Epidermal melanocyte (primary cell): ENCODE measurements around the gene ASXL1.
"Not testable (repeated sequence)": the region's sequence is repeated elsewhere in the genome, so short reads cannot be mapped to it uniquely, and the experiment has no call there.

Source experiments
- DNase-seq: peaks from one replicate; pipeline ENCODE4 v3.0.0; 2011; ENCODE audit warnings: low spot score; ENCODE audit not compliant: insufficient read length

The ASXL1 gene

DNA sequence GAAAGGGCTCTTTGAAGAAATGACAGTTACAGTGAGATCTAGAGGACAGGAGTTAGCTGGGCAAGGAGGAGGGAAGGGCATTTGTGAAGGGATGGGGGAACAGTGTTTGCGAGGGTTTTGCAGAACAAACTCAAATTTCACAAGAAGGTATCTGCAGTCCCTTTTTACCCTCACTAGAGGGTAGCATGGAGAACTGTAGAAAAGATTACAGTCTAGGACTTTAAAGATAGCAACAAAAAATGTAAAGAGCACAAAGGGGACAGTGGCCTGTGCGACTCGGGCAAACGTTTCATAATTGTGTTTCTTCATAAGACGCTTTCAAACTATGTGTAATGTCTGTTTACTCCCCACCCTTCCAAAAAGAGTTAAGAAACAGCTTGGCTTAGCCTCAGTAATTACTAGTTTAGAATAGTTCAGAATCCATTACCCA lies 21.2 kb upstream of the ASXL1 start:
- peak; percentile 69 for DNase-seq

- no peak for DNase-seq
Measured at GRCh38 chr20:32337937-32338661, 20.0 kb upstream of the ASXL1 start.

DNA sequence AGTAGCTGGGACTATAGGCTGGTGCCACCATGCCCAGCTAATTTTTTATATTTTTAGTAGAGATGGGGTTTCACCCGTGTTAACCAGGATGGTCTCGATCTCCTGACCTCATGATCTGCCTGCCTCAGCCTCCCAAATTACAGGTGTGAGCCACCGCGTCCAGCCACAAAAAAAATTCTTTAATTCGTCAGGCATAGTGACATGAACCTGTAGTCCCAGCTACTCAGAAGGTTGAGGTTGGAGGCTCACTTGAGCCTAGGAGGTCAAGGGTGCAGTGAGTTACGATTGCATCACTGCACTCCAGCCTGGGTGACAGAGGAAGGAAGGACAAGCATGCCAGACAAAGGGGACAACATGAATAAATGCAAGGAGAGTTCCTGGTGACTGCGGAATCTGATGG lies 19.5 kb upstream of the ASXL1 start:
- DNase-seq: no peak

DNA sequence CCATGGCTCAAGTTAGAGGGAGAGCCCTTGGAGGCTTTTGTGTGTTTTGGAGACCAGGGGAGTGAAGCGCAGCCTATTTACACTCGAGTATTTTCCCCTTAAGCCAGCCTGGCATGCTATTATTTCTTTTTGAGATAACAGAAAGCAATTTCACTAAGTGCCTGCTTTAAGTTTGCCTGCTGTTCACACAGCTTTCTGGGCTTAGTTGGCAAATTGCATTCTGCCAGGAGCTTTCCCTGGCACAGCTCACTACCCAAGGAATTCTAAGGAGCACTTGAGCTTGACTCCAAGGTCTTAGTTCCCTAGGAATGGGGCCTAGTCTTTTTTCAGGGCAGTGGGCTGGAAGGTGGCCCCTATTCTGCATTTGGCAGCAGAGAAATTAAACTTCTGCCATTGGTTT lies 19.0 kb upstream of the ASXL1 start:
- no peak for DNase-seq

DNA sequence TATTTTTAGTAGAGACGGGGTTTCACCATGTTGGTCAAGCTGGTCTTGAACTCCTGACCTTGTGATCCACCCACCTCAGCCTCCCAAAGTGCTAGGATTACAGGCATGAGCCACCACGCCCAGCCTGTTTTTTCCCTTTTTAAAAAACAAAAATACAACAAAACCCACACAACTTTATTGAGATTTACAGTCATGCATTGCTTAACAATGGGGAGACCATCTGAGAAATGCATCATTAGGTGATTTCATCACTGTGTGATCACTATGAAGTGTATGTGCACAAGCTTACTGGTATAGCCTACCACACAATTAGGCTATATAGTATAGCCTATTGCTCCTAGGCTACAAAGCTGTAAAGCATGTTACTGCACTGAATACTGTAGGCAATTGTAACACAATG lies 17.1 kb upstream of the ASXL1 start:
- DNase-seq: not testable (repeated sequence)

DNA sequence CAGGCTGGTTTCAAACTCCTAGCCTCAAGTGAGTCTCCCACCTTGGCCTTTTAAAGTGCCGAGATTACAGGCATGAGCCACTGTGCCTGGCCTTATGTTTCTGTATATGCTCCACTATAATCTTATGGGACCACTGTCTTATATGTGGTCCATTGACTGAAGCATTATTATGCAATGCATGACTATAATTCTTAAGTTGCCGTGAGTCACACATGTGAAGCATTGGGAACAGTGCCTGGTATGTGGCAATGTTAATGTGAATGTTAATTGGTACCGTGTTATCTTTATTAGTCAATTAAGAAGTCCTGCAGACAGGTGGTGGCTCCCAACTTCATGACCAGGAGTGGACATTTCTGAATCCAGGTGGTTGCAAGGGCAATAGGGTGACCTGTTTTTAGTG lies 14.7 kb upstream of the ASXL1 start:
- DNase-seq: no peak

- DNase-seq: no peak
Measured at GRCh38 chr20:32344835-32345506, 13.2 kb upstream of the ASXL1 start.

DNA sequence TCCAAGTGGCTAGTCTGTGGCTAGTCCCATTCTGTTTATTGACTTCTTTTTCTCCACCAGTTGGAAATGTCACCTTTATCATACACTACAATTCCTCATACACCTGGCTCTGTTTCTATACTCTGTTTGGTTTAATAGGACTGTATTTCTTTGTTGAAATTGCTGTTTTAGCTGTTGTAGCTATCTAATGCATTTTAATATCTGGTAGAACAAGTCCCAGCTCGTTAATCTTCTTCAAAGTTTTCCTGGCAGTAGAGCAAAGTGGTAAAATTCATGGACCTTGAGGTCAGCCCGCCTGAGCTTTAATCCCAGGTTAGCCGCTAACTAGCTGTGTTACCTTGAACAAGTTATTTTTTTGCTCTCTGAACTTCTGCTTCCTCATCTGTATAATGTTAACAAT lies 9.9 kb upstream of the ASXL1 start:
- no peak for DNase-seq

- DNase-seq: no peak
Measured at GRCh38 chr20:32350421-32350820, 7.7 kb upstream of the ASXL1 start.

GRCh38 chr20:32352121-32352720 lies 5.9 kb upstream of the ASXL1 start:
- DNase-seq: no peak

DNA sequence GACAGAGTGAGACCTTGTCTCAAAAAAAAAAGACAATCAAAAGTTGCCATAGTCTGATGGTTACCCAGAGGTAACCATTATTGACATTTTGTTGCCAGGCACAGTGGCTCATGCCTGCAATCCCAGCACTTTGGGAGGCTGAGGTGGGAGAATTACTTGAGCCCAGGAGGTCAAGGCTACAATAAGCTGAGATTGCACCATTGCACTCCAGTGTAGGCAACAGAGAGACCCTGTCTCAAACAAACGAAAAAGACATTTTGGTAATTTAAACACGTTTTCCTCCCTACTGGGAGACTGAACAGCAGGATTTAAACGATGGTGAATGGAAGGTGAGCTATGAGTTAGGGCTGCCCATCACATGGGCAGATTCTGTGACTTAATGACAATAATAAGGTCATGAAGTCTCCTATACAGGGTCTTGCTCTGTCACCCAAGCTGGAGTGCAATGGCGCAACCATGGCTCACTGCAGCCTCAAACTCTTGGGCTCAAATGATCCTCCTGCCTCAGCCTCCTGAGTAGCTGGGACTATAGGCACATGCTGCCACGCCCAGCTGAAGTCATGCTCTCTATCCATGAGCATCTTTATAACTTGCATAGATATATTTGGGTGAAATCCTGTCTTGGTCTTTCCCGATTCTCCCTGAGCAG lies 4.2 kb upstream of the ASXL1 start:
- DNase-seq: no peak

- no peak for DNase-seq
Measured at GRCh38 chr20:32354592-32355416, 3.3 kb upstream of the ASXL1 start.

- no peak for DNase-seq
Measured at GRCh38 chr20:32355417-32355841, 2.7 kb upstream of the ASXL1 start.

- DNase-seq: not testable (repeated sequence)
Measured at GRCh38 chr20:32355907-32356621, 2.1 kb upstream of the ASXL1 start.

DNA sequence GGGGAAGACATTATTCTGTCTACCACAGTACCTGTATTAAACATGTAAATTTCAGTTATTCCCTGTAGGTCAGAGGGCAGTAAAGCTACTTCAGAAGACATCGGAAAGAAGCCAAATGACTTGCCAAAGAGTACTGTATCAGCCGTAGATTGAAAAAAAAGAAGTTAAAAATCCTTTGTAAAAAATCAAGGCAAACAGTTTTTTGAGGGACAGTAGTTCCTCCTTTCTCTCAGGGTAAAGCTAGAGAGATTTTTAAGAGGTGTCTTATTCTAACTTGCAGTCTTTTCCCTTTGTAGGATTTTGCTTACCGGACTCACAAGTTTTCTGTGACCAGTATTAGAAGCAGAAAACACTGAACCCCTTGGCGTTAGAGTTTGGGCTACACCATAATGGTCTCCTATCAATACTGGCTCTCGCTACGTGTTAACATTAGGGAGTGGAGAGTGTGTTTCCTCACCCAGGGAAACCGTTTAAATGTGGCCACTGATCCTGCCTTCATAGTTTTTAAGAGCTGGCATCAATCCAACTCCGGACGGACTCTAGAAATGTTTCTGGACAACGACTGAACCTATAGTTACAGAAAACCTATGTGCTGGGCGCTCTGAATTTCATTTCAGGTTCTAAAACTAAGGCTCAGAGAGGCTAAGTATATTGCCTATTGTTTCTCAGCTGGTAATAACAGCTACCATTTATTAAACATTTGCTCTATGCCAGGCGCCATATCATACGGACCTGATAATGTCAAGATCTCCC lies 1.3 kb upstream of the ASXL1 start:
- DNase-seq: no peak

GRCh38 chr20:32357375-32357868 lies 709 bp upstream of the ASXL1 start:
- no peak for DNase-seq

- DNase-seq: no peak
Measured at GRCh38 chr20:32358632-32358882, 426 bp downstream of the ASXL1 start.

- DNase-seq: peak; percentile 49
Measured at GRCh38 chr20:32358883-32359632, 927 bp downstream of the ASXL1 start.

DNA sequence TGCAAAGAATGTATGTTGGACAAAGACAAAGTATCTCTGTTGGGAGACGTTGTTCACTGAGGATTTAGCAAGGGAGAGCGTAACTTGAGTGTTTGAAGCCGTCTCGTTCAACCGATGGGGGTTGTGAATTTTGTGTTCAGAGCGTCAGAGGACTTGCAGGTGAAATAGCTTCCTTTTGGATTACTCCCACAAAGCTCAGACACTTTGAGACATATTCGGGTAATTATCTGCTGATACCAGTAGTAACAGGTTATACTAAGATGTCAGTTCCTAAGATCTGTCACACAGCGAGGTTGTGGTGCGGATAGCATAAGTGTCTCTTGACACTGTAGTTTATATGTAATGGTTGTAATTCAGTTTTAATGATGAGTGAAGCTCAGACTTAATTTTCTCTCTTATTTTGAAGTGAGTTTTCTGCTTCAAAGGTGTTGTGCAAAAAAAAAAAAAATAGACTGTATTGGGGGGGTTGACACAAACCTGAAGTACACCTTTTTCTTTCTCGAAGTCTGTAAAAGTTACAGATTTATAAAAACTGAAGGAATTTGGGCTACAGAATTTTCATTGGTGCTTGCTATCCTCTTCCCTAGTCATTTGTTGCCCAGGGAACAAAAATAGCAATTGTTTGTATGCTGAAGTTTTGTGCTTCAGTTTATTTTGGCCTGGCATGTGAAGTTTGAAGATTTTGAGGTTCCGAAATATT lies 1.7 kb downstream of the ASXL1 start:
- no peak for DNase-seq
